GM13977 (cell line): ENCODE measurements around the gene ZNF541.

Source experiments
- DNase-seq: peaks from one replicate; pipeline ENCODE4 v3.0.0; 2012; ENCODE audit warnings: low spot score
- CTCF ChIP-seq: IDR thresholded peaks from 2 replicates; pipeline ENCODE4 v1.5.1; 2012; ENCODE audit warnings: mild to moderate bottlenecking, control low read depth; ENCODE audit not compliant: insufficient read depth; ENCODE audit errors: extremely low read depth, missing control alignments
- in situ Hi-C: fragments of 300-500 bp; cut with MboI; formaldehyde crosslinking; loops from one replicate; pipeline ENCODE4 v1.12.0; 2022; ENCODE audit warnings: low sequenced_read_pairs, low pct_unique_long_range_greater_than_20kb, mixed read lengths, inconsistent platforms; ENCODE audit not compliant: unreplicated experiment

Gene ZNF541

GRCh38 chr19:47534628-47535027 lies 38.3 kb downstream of the ZNF541 start:
- no peak for DNase-seq
- no peak for TF ChIP-seq CTCF
- in situ Hi-C loops, result no loop called here

- TF ChIP-seq CTCF, result no peak
- in situ Hi-C loops, result no loop called here
- no peak for DNase-seq
Measured at GRCh38 chr19:47531640-47532387, 41.1 kb downstream of the ZNF541 start.

- no peak for DNase-seq
- in situ Hi-C loops, result no loop called here
- TF ChIP-seq CTCF, result no peak
Measured at GRCh38 chr19:47529018-47529742, 43.8 kb downstream of the ZNF541 start.

- in situ Hi-C loops, result no loop called here
- DNase-seq, result no peak
- no peak for TF ChIP-seq CTCF
Measured at GRCh38 chr19:47526798-47527197, 46.1 kb downstream of the ZNF541 start.

GRCh38 chr19:47523473-47523872 lies 49.5 kb downstream of the ZNF541 start:
- DNase-seq, result no peak
- in situ Hi-C loops, result no loop called here
- TF ChIP-seq CTCF, result no peak
